Tibial artery (tissue), 4 donors: Measurements from ENCODE around the gene VPS13D.
A peak's percentile ranks its signal among the peaks of the same experiment; 100 is the strongest.
"Not testable (repeated sequence)": the region's sequence is repeated elsewhere in the genome, so short reads cannot be mapped to it uniquely, and the experiment has no call there.

Experiments used
- DNase-seq, 2 donors: peaks; one replicate each; pipeline ENCODE4 v3.0.0-alpha.2; 2019
- H3K27ac ChIP-seq, 2 donors: fragments of 200-600 bp; sonication (generic) in 1 of 2; 1 replicate in 1 of 2; 2 replicates in 1 of 2; pipeline ENCODE4 v1.5.1; 2018 to 2019; ENCODE audit warnings: mild to moderate bottlenecking in 1 of 2
- H3K27me3 ChIP-seq, 2 donors: fragments of 200-600 bp; sonication (generic) in 1 of 2; one replicate each; pipeline versions ENCODE4 v1.5.1 to v1.6.0; 2016 to 2019
- H3K36me3 ChIP-seq, 3 donors: fragments of 200-600 bp; sonication (generic) in 2 of 3; one replicate each; pipeline ENCODE4 v1.5.1; 2016 to 2019; ENCODE audit warnings: mild to moderate bottlenecking in 2 of 3
- H3K4me1 ChIP-seq, 4 donors: fragments of 200-600 bp; sonication (generic) in 2 of 4; 1 replicate in 3 of 4; 2 replicates in 1 of 4; pipeline ENCODE4 v1.5.1; 2016 to 2019
- H3K4me3 ChIP-seq, 2 donors: fragments of 200-600 bp; sonication (generic) in 1 of 2; 1 replicate in 1 of 2; 2 replicates in 1 of 2; pipeline ENCODE4 v1.5.1; 2018 to 2019; ENCODE audit warnings: mild to moderate bottlenecking in 2 of 2
- H3K9me3 ChIP-seq, 3 donors: fragments of 200-600 bp; sonication (generic) in 1 of 3; one replicate each; pipeline ENCODE4 v1.5.1; 2016 to 2019
- intact Hi-C: fragments of 100-400 bp; cut with DNase I; formaldehyde crosslinking; loops from one replicate; pipeline ENCODE4 v1.15.0; 2023; ENCODE audit warnings: low total_unique reads
- TF ChIP-seq, protein P1 (sequence below), 2 experiments: fragments of 200-600 bp in 1 of 2; fragments of 450-650 bp in 1 of 2; IDR thresholded peaks; one replicate each; pipeline ENCODE4 v1.5.1; 2017 to 2019; ENCODE audit warnings: antibody characterized with exemption in 2 of 2, mild to moderate bottlenecking in 1 of 2, moderate library complexity in 1 of 2

Gene VPS13D

GRCh38 chr1:12315146-12315545 is 85.3 kb downstream of the VPS13D start:
- no peaks in the 10 kb centered on the region for H3K9me3 ChIP-seq
- peaks cover 45 to 83% (median 57%) of the 10 kb centered on the region in 3 donors for H3K36me3 ChIP-seq
- no peaks in the 10 kb centered on the region for H3K27me3 ChIP-seq
- intact Hi-C loops, result loop anchor here (10.0 kb wide), 1 partner anchor 340 kb away; no protein-coding TSS in a partner anchor
- DNase-seq, result no peak
- peak overlapping the region; percentile 62 to 74 for H3K27ac ChIP-seq
- H3K4me3 ChIP-seq, result no peak overlapping the region
- TF ChIP-seq, protein P1, sequence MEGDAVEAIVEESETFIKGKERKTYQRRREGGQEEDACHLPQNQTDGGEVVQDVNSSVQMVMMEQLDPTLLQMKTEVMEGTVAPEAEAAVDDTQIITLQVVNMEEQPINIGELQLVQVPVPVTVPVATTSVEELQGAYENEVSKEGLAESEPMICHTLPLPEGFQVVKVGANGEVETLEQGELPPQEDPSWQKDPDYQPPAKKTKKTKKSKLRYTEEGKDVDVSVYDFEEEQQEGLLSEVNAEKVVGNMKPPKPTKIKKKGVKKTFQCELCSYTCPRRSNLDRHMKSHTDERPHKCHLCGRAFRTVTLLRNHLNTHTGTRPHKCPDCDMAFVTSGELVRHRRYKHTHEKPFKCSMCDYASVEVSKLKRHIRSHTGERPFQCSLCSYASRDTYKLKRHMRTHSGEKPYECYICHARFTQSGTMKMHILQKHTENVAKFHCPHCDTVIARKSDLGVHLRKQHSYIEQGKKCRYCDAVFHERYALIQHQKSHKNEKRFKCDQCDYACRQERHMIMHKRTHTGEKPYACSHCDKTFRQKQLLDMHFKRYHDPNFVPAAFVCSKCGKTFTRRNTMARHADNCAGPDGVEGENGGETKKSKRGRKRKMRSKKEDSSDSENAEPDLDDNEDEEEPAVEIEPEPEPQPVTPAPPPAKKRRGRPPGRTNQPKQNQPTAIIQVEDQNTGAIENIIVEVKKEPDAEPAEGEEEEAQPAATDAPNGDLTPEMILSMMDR (IDR thresholded peaks at IDR 0.05), result no peak
- H3K4me1 ChIP-seq, result peaks cover 0 to 42% (median 30%) of the 10 kb centered on the region in 4 donors

- Histone ChIP-seq H3K27ac (peak overlapping the region; percentile 62 to 74), H3K36me3 (peaks cover 47 to 85% (median 60%) of the 10 kb centered on the region in 3 donors), H3K9me3 (no peaks in the 10 kb centered on the region), H3K4me3 (no peak overlapping the region), H3K27me3 (no peaks in the 10 kb centered on the region), H3K4me1 (peaks cover 0 to 31% (median 20%) of the 10 kb centered on the region in 4 donors)
- DNase-seq, result no peak
- TF ChIP-seq, protein P1 (IDR thresholded peaks at IDR 0.05), result no peak
- intact Hi-C loops, result loop anchor here (10.0 kb wide), 1 partner anchor 338 kb away; no protein-coding TSS in a partner anchor
Observed at GRCh38 chr1:12316331-12316730, 86.5 kb downstream of the VPS13D start.

GRCh38 chr1:12320486-12320885 is 90.7 kb downstream of the VPS13D start:
- Histone ChIP-seq H3K36me3 (peaks cover 60 to 92% (median 67%) of the 10 kb centered on the region in 3 donors), H3K4me1 (peaks cover 0 to 20% (median 8%) of the 10 kb centered on the region in 4 donors), H3K27ac (no peak overlapping the region), H3K4me3 (no peak overlapping the region), H3K27me3 (no peaks in the 10 kb centered on the region), H3K9me3 (no peaks in the 10 kb centered on the region)
- intact Hi-C loops, result no loop called here
- TF ChIP-seq, protein P1 (IDR thresholded peaks at IDR 0.05), result no peak
- DNase-seq, result no peak

DNA sequence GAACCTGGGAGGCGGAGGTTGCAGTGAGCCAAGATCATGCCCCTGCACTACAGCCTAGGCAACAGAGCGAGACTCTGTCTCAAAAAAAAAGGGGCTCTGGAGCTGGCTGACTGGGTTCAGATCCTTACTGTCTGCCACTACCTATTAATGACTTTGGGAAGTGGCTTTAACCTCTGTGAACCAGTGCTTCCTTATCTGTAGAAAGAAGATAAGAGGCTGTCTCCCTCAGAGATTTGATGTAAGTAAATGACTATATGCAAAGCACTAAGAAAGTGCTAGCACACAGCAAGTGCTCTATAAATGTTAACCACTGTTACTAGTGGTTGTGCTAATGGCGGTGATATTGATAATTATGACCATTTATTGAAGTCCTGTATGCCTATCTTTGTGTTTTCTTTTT is 94.6 kb downstream of the VPS13D start:
- no peak for DNase-seq
- intact Hi-C loops, result no loop called here

GRCh38 chr1:12324973-12325372 is 95.1 kb downstream of the VPS13D start:
- H3K27me3 ChIP-seq, H3K4me1 ChIP-seq, intact Hi-C loops, H3K9me3 ChIP-seq, H3K4me3 ChIP-seq, DNase-seq, H3K27ac ChIP-seq: not testable (repeated sequence)
- H3K36me3 ChIP-seq, result peaks cover 65 to 79% (median 66%) of the 10 kb centered on the region in 3 donors

More for the DNA sequence above, 94.6 kb downstream of the VPS13D start:
- Histone ChIP-seq H3K36me3 (peaks cover 65 to 79% (median 66%) of the 10 kb centered on the region in 3 donors), H3K27ac (no peak overlapping the region), H3K4me3 (no peak overlapping the region), H3K4me1 (no peaks in the 10 kb centered on the region), H3K27me3 (no peaks in the 10 kb centered on the region), H3K9me3 (no peaks in the 10 kb centered on the region)
- TF ChIP-seq, protein P1 (IDR thresholded peaks at IDR 0.05), result no peak

GRCh38 chr1:12326986-12327385 is 97.2 kb downstream of the VPS13D start:
- Histone ChIP-seq H3K9me3 (no peaks in the 10 kb centered on the region), H3K36me3 (peaks cover 66 to 82% (median 70%) of the 10 kb centered on the region in 3 donors), H3K27me3 (no peaks in the 10 kb centered on the region), H3K4me3 (no peak overlapping the region), H3K27ac (no peak overlapping the region), H3K4me1 (peaks cover 0 to 6% (median 0%) of the 10 kb centered on the region in 4 donors)
- TF ChIP-seq, protein P1 (IDR thresholded peaks at IDR 0.05), result no peak
- intact Hi-C loops, result no loop called here
- DNase-seq, result no peak
